ENCODE data around the gene TAF8.

TAF8 gene

DNA sequence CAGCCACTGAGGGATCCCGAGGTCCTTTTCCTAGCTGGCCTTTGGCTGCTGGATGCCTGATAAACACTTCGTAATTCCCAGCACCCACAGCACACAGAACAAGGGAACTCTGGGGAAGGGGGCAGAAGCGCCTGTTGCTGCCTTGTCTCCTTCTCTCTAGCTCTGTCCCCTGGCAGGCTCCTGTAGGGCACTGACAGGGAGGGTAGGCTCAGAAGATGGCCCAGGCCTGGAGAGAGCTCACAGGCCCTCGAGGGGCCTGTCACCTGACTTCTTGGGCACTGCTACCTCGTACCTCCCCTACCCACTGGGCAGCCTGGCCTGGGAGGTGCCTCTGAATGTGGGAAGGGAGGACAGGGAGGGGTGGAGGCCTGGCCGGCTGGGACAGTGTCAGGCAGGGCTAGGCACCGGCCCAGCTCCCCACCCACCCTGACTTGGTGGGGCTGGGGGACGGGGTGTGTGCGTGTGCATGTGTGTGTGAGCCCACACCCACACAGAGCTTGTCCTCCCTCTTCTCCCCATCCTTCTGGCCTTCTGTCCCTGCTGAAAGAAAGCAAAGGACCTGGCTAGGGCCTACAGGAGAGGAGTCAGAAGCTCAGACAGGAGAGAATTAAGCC, 74.0 kb downstream of the TAF8 start:
- DNase-seq (ENCODE audit: low read depth in 2 of 2), result no peak

DNA sequence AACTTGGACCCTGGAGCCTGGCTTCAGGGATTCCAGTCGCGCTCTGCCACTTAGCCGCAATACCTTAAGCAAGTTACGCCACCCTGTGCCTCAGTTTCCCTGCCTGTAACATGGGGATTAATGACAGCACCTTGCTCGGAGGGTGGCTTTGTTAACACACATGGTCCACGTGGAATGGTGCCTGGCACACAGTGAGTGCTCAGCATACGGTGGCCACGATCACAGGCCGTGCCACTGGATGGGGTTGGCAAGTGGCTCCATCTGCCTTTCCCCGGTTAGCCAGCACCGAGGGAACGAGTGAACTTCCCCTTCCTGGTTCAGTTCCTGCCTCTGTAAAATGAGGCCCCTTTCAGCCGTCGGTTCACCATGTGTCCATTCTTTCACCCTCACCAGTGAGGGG, 74.9 kb downstream of the TAF8 start:
- no peak for DNase-seq (ENCODE audit: low read depth in 2 of 2)

DNA sequence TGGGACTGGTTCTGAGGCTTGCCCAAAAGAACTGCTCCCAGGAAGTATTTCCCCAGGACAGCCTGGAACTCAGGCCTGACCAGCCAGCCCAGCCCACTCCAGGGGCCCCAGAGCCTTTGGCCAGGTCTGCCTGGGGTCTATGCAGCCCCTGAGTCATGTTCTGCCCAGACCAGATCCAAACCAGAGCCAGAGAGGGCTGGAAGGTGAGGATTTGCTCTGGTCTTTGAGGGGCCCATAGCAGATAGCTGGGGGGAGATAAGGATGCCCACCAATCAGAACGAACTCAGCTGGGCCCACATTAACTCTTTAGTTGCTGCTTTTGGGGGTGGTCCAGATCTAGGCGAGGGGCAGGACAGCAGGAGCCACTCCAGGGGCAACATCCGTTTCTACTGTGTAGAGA, 75.3 kb downstream of the TAF8 start:
- no peak for DNase-seq (ENCODE audit: low read depth in 2 of 2)

DNA sequence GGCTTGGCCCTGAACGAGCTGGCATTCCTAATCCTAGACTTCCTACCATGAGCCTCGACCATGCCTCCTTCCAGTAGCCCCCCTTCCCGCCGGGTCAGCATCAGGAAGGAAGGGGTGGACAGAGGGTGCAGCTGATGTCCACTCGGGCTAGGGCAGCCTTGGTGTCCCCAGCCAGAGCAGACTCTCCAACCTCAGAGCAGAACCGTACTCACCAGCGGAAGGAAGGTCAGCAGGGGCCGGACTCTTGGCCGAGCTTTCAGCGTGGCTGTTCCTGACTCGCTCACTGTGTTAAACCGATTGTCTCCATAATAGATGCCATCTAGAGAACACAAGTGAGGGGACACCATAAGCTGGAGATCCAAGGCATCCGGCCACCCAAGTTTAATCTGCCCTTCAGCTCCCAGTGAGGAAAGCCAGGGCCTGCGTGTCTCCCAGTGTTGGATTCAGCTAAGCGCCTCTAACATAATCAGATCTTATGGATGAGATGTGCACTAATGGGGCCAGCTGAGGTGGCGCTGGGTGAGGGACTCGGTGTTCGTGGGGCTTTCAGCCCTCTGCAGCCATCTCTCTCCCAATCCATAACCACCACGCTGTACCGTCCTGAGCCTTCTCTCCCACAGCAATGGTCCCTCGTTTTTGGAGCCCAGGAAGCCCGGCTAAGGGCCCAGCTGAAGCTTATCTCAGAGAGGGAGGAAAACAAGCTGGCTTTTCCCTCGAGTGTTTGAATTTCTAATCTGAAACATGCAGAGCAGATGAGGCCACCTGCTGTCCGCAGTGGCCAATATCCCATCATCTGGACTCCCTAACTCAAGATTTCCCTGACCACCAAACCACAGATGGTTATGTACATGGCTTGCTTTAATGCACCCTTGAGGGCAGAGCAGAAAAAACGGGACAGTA, 78.4 kb downstream of the TAF8 start:
- DNase-seq (ENCODE audit: low read depth in 2 of 2), result no peak

DNA sequence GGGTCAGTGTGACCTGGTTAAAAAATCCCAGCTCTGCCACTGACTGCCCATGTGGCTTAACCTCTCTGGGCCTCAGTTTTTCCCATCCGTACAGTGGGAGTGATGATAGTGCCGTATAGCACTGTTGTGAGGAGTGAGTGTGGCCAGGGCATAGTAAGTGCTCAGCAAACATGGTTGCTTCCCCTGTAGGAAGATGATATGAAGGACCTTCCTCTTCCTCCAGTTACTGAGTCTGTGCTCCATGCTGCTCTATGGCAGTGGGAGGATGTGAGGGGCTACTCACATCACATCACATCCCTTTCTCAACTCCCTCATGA, 79.0 kb downstream of the TAF8 start:
- no peak for DNase-seq (ENCODE audit: low read depth in 2 of 2)

DNA sequence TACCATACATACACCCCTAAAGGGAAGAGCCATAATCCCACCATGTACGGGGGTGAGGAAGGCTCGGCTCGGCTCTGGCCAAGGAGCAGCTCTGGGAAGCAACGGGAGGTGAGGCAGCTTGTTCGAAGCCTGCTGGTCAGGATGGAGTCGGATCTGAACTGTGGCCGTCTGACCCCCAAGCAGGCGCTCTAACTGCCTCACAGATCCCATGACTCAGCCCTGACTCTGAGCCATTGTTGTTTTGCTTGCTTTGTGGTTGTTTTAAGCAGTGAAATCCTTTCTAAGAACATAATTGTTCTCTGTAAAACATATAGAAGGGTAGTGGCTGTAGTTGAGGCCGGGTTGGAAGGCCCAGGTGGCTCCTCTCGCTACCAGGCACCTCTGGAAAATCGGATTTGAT, 81.2 kb downstream of the TAF8 start:
- DNase-seq (ENCODE audit: low read depth in 2 of 2), result no peak

DNA sequence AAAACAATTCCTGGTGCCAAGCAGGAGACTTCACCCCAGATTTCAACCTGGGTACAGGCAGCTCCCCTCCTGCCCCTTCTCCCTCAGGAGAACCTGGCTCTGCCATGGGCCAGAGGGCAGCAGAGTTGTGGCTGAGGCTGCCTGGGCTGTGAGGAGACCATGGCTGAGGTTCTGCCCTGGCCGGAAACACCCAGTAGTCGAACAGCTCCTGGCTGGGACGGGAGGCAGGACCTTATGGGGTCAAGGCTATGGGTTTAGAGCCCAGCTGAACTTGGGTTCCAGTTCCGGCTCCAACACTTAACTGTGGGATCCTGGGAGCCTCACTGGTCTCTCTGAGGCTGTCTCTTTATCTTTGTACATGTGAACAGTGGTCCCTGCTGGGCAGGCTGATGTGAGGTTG, 83.6 kb downstream of the TAF8 start:
- no peak for DNase-seq (ENCODE audit: low read depth in 2 of 2)

DNA sequence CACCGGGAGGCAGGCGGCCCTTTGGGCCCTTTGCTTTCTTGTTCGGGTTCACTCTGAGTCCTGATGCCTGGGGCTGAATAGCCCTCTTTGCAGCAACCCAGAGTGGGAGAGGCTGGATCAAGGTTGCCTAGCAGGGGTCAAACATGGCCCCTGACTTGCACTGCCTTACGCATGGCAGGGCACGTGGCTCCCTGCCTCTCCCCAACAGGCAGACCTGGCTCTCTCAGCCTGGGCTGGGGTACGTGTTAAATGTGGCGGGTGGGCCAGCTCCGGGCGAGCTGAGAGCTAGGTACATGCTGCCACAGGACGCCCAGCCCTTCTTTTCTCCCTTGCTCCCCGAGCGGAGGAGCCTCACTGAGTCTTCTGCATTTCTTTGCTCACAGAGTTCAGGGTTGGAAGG, 84.8 kb downstream of the TAF8 start:
- no peak for DNase-seq (ENCODE audit: low read depth in 2 of 2)

DNA sequence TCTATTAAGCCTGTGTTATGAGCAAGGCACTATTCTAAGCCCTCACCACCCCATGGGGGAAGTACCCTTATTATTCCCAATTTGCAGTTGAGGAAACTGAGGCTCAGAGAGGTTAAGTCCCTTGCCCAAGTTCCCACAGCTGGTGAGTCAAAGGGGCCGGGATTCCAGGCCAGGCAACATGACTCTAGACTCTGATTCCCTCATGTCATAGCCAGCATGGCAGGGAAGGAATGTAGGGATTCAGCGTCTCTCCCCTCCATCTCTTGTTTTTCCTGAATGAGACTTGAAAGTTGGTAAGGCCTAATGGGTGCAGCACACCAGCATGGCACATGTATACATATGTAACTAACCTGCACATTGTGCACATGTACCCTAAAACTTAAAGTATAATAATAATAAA, 85.4 kb downstream of the TAF8 start:
- no peak for DNase-seq (ENCODE audit: low read depth in 2 of 2)

DNA sequence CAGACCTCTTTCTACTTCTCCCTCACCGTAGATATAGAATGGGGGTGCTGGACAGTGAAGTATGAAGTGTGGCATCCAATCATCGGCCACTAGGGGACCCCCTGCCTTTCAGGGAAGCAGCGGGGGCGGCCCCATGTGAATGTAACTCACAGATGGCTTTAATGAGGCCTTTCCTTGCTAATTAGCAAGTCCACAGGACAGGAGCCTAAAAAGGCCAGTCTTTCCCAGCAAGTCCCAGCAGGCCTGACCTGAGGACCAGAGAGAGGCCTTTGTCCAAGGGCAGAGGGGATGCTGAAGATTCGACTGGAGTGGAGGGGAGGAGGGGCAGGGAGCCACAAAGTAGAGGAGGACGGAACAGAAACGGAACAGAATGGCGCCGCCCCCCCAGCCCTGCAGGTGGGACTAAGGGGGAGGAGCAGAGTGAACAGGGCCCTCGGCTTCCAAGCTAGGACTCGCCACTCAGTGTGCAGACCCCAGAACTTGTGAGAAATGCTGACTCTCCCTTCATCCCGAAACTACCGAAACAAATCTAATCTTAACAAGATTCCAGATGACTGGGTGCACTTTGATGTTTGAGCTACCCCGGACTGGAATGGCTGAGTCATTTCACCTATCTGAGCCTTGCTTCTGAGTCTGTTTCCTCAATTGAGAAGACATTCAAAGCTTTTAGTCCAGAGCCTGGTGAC, 86.3 kb downstream of the TAF8 start:
- DNase-seq (ENCODE audit: low read depth in 2 of 2), result peak; percentile 11 to 20

Measured in stimulated activated CD4-positive, alpha-beta T cell treated with anti-CD3 and anti-CD28 coated beads, Interleukin-4, amount 100 ng/mL, for 48 hours (primary cell).